ENCODE results near the gene NUDT12.

NUDT12 gene

DNA sequence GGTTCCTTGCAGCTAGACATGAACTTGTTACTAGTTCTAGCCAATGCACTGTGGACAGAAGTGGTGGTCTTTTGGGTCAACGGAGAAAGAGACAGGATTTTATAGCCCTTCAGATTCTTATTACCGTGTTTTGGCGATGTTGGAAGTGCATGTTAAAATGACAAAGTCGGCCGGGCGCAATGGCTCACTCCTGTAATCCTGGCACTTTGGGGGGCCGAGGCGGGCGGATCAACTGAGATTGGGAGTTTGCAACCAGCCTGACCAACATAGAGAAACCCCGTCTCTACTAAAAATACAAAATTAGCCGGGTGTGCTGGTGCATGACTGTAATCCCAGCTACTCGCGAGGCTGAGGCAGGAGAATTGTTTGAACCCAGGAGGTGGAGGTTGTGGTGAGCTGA is 9.1 kb upstream of the NUDT12 start:
- TF ChIP-seq, protein P1, sequence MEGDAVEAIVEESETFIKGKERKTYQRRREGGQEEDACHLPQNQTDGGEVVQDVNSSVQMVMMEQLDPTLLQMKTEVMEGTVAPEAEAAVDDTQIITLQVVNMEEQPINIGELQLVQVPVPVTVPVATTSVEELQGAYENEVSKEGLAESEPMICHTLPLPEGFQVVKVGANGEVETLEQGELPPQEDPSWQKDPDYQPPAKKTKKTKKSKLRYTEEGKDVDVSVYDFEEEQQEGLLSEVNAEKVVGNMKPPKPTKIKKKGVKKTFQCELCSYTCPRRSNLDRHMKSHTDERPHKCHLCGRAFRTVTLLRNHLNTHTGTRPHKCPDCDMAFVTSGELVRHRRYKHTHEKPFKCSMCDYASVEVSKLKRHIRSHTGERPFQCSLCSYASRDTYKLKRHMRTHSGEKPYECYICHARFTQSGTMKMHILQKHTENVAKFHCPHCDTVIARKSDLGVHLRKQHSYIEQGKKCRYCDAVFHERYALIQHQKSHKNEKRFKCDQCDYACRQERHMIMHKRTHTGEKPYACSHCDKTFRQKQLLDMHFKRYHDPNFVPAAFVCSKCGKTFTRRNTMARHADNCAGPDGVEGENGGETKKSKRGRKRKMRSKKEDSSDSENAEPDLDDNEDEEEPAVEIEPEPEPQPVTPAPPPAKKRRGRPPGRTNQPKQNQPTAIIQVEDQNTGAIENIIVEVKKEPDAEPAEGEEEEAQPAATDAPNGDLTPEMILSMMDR (conservative IDR thresholded peaks at IDR 0.05; ENCODE audit: low read length) = no peak
- no peak overlapping the region for H3K4me3 ChIP-seq (ENCODE audit: low read length)
- DNase-seq (ENCODE audit: low read depth) = no peak

DNA sequence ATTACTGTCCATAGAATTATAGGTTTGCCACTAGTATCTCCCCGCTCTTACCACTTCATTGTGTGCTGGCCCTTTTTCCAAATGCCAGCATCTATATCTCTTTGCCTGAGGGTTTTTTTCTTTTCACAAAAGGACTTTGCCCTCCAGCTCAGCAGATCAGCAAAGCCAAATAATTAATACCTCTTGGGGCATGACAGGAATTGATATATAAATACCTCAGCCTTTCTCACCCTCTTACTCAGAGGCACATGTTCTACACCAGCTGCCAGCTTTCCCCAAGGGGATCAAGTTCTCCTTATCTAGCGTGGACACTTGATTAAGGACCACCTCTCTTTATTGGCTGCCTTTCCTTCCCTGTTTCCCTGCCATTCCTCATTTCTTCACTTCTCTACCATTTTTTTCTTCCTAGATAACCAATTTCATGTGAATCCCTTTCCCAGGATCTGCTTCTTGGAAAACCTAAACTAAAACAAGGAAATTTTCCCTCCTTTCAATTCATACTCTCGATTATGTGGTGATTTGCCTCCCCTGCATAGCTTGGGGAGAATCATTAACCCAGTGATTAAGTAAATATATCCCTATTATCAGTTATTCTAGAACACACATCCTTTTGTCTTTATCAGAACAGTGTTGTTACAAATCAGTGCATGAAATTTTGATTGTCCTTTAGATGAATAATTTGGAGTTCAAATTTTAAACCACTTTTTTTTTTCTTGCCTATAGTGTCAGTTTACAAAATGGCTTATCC is 6.9 kb upstream of the NUDT12 start:
- H3K4me3 ChIP-seq (ENCODE audit: low read length) = no peak overlapping the region
- DNase-seq (ENCODE audit: low read depth) = no peak
- TF ChIP-seq, protein P1 (conservative IDR thresholded peaks at IDR 0.05; ENCODE audit: low read length) = no peak

DNA sequence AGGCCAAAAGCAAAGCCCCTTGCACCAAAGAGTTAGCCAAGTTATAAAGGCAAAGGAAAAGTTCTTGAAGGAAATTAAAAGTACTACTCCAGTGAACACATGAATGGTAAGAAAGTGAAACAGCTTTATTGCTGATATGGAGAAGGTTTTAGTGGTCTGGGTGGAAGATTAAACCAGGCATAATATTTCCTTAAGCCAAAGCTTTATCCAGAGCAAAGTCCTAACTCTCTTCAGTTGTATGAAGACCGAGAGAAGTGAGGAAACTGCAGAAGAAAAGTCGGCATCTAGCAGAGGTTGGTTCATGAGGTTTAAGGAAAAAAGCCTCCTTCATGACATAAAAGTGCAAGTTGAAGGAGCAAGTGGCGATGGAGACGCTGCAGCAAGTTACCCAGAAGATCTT is 3.1 kb upstream of the NUDT12 start:
- no peak overlapping the region for H3K4me3 ChIP-seq (ENCODE audit: low read length)
- TF ChIP-seq, protein P1 (conservative IDR thresholded peaks at IDR 0.05; ENCODE audit: low read length) = no peak
- no peak for DNase-seq (ENCODE audit: low read depth)

DNA sequence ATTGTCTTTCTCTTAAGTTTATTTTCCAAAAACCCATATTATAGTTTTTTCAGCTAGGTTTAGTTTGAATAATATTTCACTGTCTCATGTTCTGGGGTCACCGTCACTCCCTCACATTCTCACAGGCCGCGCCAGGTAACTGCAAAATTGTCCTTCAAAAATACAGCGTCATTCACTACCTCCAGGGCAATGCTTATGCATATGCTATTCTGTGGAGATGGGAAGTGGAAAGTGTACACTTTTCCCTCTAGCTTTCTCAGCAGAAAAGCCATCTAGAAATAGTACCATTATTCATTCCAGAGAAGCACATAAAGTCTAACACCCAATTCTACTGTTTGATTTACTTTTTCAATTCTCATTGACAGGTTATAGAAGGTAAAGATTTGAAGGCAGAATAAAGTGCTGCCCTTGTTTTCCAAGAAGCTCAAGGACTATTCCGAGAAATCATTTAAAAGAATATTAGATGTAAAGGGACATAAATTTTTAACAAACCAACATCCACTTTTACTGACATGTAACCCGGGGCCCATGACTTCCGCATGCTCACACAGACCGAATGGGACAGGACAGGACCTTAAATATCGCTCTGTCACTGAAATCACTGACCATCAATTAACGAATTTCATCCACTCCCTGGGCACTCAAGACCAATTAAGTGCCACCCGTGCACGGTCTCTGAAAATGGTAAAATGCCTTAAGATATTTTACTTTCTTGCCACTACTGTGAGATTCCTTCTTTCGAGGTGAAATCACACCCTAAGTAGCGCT is 720 bp downstream of the NUDT12 start:
- H3K4me3 ChIP-seq (ENCODE audit: low read length) = peak overlapping the region; percentile 92
- TF ChIP-seq, protein P1 (conservative IDR thresholded peaks at IDR 0.05; ENCODE audit: low read length) = no peak
- DNase-seq (ENCODE audit: low read depth) = no peak

DNA sequence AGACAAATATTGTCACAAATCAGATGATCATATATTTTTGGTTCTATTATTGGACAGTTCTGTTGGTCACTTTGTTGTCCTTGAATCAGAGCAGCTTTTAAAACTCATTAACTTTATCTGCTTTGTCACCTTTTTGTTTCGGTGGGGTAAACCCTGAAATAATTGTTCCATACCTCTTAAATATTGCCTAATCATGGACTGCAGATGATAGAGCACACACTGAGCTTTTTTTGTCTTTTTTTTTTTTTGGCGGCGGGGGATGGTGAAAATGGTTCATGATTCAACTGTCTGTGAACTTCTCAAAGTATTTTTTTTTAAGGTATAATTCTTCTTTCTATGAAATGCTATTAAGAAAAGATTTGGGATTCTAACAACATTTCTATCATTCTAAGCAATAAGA is 1.8 kb downstream of the NUDT12 start:
- DNase-seq (ENCODE audit: low read depth) = no peak
- no peak overlapping the region for H3K4me3 ChIP-seq (ENCODE audit: low read length)
- TF ChIP-seq, protein P1 (conservative IDR thresholded peaks at IDR 0.05; ENCODE audit: low read length) = no peak

DNA sequence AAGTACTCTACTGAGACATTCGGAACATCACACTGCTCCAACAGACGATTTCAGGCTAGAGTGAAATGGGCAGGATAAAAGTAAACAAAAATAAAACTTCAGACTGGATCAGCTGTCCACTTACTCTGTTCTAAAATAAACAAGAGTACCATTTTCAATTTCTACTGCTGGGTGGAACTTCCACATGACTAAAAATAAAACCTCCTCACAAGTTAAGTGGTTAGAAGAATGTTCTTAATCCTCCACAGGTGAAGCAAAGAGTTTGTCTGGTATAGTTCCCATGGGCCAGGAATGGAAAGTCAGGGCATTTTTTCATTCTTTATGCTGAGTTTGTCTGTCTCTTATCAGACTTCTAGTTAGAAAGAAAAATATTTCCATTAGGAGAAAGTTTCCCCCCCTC is 15.7 kb downstream of the NUDT12 start:
- H3K4me3 ChIP-seq (ENCODE audit: low read length) = no peak overlapping the region
- TF ChIP-seq, protein P1 (conservative IDR thresholded peaks at IDR 0.05; ENCODE audit: low read length) = no peak
- DNase-seq (ENCODE audit: low read depth) = no peak

DNA sequence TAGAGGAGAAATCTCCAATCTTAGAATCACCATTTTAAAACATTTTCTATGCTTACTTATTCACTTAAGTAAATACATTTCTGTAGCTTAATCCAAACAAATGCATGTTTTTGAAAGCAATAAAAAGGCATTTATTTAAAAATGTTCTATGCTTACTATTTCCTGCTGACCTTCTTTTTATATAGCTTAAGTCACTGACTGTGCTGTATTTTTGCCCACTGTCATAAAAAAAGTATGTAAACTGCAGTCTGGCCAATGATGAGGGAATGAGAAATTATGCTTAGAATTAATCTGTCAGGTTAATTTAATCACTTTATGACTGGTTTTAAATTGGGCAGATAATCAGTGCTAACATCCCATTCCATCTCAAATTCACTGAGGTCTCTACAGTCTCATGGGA is 20.1 kb downstream of the NUDT12 start:
- DNase-seq (ENCODE audit: low read depth) = no peak
- H3K4me3 ChIP-seq (ENCODE audit: low read length) = no peak overlapping the region
- TF ChIP-seq, protein P1 (conservative IDR thresholded peaks at IDR 0.05; ENCODE audit: low read length) = no peak

Measured in AG10803 (cell line).